Measurements from ENCODE around the gene PSMC2. TPM values are rescaled to one million over a fixed set of nuclear protein-coding genes. Genes with fewer than 3 reads are reported as not detected.

Gene PSMC2
- total RNA-seq, 2 donors from 2014 or later = 27.0 to 40.5 TPM

DNA sequence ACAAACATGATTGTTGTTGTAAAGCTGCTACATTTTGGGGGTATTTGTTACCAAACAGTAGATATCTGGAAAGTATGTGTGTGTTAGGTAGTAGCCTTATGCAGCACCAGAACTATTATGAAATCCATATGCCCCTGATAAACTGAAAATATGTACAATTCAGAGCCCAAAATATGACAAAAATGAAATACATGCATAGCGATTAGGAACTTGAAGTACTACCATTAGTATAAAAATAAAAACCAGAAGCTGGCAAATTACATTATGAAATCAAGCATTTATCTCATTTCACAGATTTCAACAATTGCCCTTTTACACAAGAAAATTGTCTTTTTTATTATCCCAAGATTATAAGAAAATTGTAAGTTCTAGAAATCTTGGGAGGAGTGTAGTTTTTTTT is 64.7 kb downstream of the PSMC2 start:
- no peak overlapping the region for H3K27ac ChIP-seq
- whole genome bisulfite sequencing, 2 donors = 88 to 91% methylated on average over 1 of the region's 1 CpG
- no peaks in the 10 kb centered on the region for H3K9me3 ChIP-seq
- H3K36me3 ChIP-seq (replicated peaks in 1 of 2; ENCODE audit: insufficient read depth in 1 of 2, low read depth in 2 of 2) = no peaks in the 10 kb centered on the region
- intact Hi-C loops (cut with DNase I) = no loop called here
- ATAC-seq (no peak), DNase-seq (no peak)
- TF ChIP-seq, protein P1, sequence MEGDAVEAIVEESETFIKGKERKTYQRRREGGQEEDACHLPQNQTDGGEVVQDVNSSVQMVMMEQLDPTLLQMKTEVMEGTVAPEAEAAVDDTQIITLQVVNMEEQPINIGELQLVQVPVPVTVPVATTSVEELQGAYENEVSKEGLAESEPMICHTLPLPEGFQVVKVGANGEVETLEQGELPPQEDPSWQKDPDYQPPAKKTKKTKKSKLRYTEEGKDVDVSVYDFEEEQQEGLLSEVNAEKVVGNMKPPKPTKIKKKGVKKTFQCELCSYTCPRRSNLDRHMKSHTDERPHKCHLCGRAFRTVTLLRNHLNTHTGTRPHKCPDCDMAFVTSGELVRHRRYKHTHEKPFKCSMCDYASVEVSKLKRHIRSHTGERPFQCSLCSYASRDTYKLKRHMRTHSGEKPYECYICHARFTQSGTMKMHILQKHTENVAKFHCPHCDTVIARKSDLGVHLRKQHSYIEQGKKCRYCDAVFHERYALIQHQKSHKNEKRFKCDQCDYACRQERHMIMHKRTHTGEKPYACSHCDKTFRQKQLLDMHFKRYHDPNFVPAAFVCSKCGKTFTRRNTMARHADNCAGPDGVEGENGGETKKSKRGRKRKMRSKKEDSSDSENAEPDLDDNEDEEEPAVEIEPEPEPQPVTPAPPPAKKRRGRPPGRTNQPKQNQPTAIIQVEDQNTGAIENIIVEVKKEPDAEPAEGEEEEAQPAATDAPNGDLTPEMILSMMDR (IDR thresholded peaks at IDR 0.05) = no peak
- TF ChIP-seq POLR2A (IDR thresholded peaks at IDR 0.05) = no peak
- H3K4me1 ChIP-seq = no peaks in the 10 kb centered on the region
- no peak overlapping the region for H3K4me3 ChIP-seq
- H3K27me3 ChIP-seq = no peaks in the 10 kb centered on the region

DNA sequence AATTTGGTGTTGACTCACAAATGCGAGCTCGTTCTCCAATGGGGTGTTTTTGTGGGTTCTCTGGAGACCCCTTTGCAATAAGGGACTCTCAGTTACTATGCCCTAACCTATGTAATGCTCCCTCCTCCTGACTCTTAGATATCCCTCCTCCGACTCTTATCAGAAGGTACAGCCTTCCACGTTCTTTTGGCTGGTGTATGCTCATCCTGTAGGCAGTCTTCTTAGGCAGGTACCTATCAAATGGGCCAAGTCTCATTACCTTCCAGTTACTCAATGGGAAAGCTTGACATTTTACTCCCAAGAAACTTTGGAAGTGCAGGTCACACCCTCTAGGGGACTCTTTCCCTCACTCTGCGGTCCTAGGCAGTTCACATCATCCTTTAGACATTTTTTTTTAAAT is 66.0 kb downstream of the PSMC2 start:
- intact Hi-C loops (cut with DNase I) = no loop called here
- no peaks in the 10 kb centered on the region for H3K9me3 ChIP-seq
- 79% methylated on average over 5 of the region's 5 CpGs for whole genome bisulfite sequencing, 2 donors
- no peak overlapping the region for H3K4me3 ChIP-seq
- no peaks in the 10 kb centered on the region for H3K4me1 ChIP-seq
- H3K27me3 ChIP-seq = no peaks in the 10 kb centered on the region
- H3K27ac ChIP-seq = no peak overlapping the region
- DNase-seq (no peak), ATAC-seq (no peak)
- H3K36me3 ChIP-seq (replicated peaks in 1 of 2; ENCODE audit: insufficient read depth in 1 of 2, low read depth in 2 of 2) = no peaks in the 10 kb centered on the region
- no peak for TF ChIP-seq POLR2A (IDR thresholded peaks at IDR 0.05)
- TF ChIP-seq, protein P1 (IDR thresholded peaks at IDR 0.05) = no peak

DNA sequence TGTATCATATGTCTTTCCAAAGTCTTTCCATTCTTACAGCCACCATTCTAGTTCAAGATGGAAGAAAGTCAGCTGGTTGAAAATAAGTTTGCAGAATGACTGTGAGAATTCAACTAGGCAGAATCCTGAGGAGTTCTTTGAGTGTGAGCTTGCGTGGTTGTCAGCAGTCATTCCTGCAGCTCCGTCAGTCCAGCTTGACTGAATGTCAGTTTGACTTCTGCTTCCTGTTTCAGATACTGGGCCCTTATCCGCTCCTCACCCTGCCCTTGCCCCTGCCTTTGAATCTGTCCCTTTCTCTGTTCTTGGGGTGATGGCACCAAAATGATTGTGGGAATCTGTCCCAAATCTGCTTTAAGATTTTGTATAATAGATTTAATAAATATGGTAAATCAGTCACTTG is 70.8 kb downstream of the PSMC2 start:
- Histone ChIP-seq H3K27ac (no peak overlapping the region), H3K4me1 (no peaks in the 10 kb centered on the region), H3K36me3 (replicated peaks in 1 of 2; ENCODE audit: insufficient read depth in 1 of 2, low read depth in 2 of 2) (no peaks in the 10 kb centered on the region), H3K27me3 (no peaks in the 10 kb centered on the region), H3K4me3 (no peak overlapping the region), H3K9me3 (no peaks in the 10 kb centered on the region)
- no peak for ATAC-seq
- TF ChIP-seq POLR2A (IDR thresholded peaks at IDR 0.05) = no peak
- TF ChIP-seq, protein P1 (IDR thresholded peaks at IDR 0.05) = no peak
- intact Hi-C loops (cut with DNase I) = no loop called here
- no peak for DNase-seq
- 84 to 91% methylated on average over 3 of the region's 3 CpGs for WGBS, 2 donors

Small RNA genes lying within 50 kb of the gene (small RNA-seq; reads per million reads assigned to genes)
- gene RPS29P16 = not detected

Other genes with a start within 250 kb of the PSMC2 start
- gene NAPEPLD, start 198.5 kb upstream of the PSMC2 start, total RNA-seq = 10 to 100 TPM; 11.2 to 12.9 TPM
- gene PMPCB, start 50.2 kb upstream of the PSMC2 start, total RNA-seq = 10 to 100 TPM; 30.1 to 38.6 TPM
- gene DNAJC2, start 2.9 kb upstream of the PSMC2 start, total RNA-seq = 10 to 100 TPM; 14.3 to 24.1 TPM
- not detected for gene SLC26A5, start 98.6 kb downstream of the PSMC2 start, total RNA-seq